BE2C (cell line): ENCODE data around the gene CCDC39.

Source experiments
- DNase-seq: peaks from one replicate; pipeline ENCODE4 v3.0.0-alpha.2; 2020
- H3K27me3 ChIP-seq: fragments of 250-450 bp; sonication (Bioruptor Pico); 2 replicates; pipeline ENCODE4 v1.5.1; 2020; ENCODE audit warnings: mild to moderate bottlenecking
- H3K36me3 ChIP-seq: fragments of 250-450 bp; sonication (Bioruptor Pico); 2 replicates; pipeline ENCODE4 v1.5.1; 2020; ENCODE audit warnings: mild to moderate bottlenecking
- H3K4me1 ChIP-seq: fragments of 250-450 bp; sonication (Bioruptor Pico); 2 replicates; pipeline ENCODE4 v1.5.1; 2020
- H3K4me3 ChIP-seq: 2 replicates; pipeline ENCODE4 v1.5.1; 2011; ENCODE audit warnings: low read depth, low read length
- H3K9me3 ChIP-seq: fragments of 250-450 bp; sonication (Bioruptor Pico); 2 replicates; pipeline ENCODE4 v1.5.1; 2020
- CTCF ChIP-seq: IDR thresholded peaks from 2 replicates; pipeline ENCODE4 v1.5.1; 2012; ENCODE audit warnings: mild to moderate bottlenecking, low read depth, low read length

CCDC39 gene

GRCh38 chr3:180680097-180680430 lies 775 bp upstream of the CCDC39 start:
- peak; percentile 74 for TF ChIP-seq CTCF

GRCh38 chr3:180678231-180678630 lies 1.1 kb downstream of the CCDC39 start:
- Histone ChIP-seq H3K27me3 (peaks cover 18% of the 10 kb centered on the region), H3K4me3 (no peak overlapping the region), H3K36me3 (no peaks in the 10 kb centered on the region), H3K4me1 (no peaks in the 10 kb centered on the region), H3K9me3 (no peaks in the 10 kb centered on the region)
- TF ChIP-seq CTCF, result no peak
- no peak for DNase-seq

More at GRCh38 chr3:180680097-180680430, 775 bp upstream of the CCDC39 start:
- no peak for DNase-seq
- Histone ChIP-seq H3K4me3 (peak overlapping the region; percentile 90), H3K27me3 (peaks cover 18% of the 10 kb centered on the region), H3K36me3 (no peaks in the 10 kb centered on the region), H3K4me1 (no peaks in the 10 kb centered on the region), H3K9me3 (no peaks in the 10 kb centered on the region)

- Histone ChIP-seq H3K4me3 (no peak overlapping the region), H3K36me3 (no peaks in the 10 kb centered on the region), H3K27me3 (peaks cover 3% of the 10 kb centered on the region; the same call in 1 of the 2 replicates), H3K4me1 (no peaks in the 10 kb centered on the region), H3K9me3 (no peaks in the 10 kb centered on the region; the same call in 1 of the 2 replicates)
- DNase-seq, result no peak
- no peak for TF ChIP-seq CTCF
Observed at GRCh38 chr3:180661444-180661843, 17.8 kb downstream of the CCDC39 start.

GRCh38 chr3:180657094-180657493 lies 22.2 kb downstream of the CCDC39 start:
- H3K4me3 ChIP-seq, result no peak overlapping the region
- DNase-seq, result no peak

GRCh38 chr3:180656406-180656805 lies 22.9 kb downstream of the CCDC39 start:
- no peak overlapping the region for H3K4me3 ChIP-seq
- TF ChIP-seq CTCF, result no peak

More at GRCh38 chr3:180657094-180657493, 22.2 kb downstream of the CCDC39 start:
- Histone ChIP-seq H3K4me1 (no peaks in the 10 kb centered on the region), H3K27me3 (peaks cover 6% of the 10 kb centered on the region), H3K36me3 (no peaks in the 10 kb centered on the region), H3K9me3 (no peaks in the 10 kb centered on the region)
- no peak for TF ChIP-seq CTCF

GRCh38 chr3:180646187-180646790 lies 33.0 kb downstream of the CCDC39 start:
- Histone ChIP-seq H3K27me3 (no peaks in the 10 kb centered on the region), H3K4me1 (no peaks in the 10 kb centered on the region), H3K4me3 (no peak overlapping the region), H3K9me3 (no peaks in the 10 kb centered on the region), H3K36me3 (no peaks in the 10 kb centered on the region)
- DNase-seq, result no peak
- TF ChIP-seq CTCF, result peak; percentile 32

More at GRCh38 chr3:180656406-180656805, 22.9 kb downstream of the CCDC39 start:
- H3K4me1 ChIP-seq, result no peaks in the 10 kb centered on the region
- no peaks in the 10 kb centered on the region for H3K9me3 ChIP-seq
- H3K27me3 ChIP-seq, result peaks cover 6% of the 10 kb centered on the region
- DNase-seq, result no peak
- no peaks in the 10 kb centered on the region for H3K36me3 ChIP-seq
